NCI-H1092 (cell line): ENCODE data around the gene CNST.

Experiments
- DNase-seq: peaks from one replicate; lab custom pipeline; 2025; lab: John Stamatoyannopoulos, UW

Gene CNST

GRCh38 chr1:246566128-246566812, at the start of gene CNST, which contains the start of gene TFB2M:
Gene CNST, plus strand, starts transcription at chr1:246566456. Its CDS starts 25,107 bp downstream, at chr1:246591563.
Gene TFB2M, minus strand, starts transcription at chr1:246566261. Its CDS starts 123 bp downstream, at chr1:246566138.
- peak; percentile 99 for DNase-seq

GRCh38 chr1:246517391-246517790, 48.9 kb upstream of the CNST start:
- DNase-seq: no peak

GRCh38 chr1:246518456-246519205, 47.6 kb upstream of the CNST start:
- DNase-seq: no peak

- DNase-seq: no peak
These were observed 46.7 kb upstream of the CNST start for GRCh38 chr1:246519514-246519913.

- DNase-seq: no peak
These were observed 39.9 kb upstream of the CNST start for GRCh38 chr1:246526380-246526779.

GRCh38 chr1:246526915-246527314, 39.3 kb upstream of the CNST start:
- DNase-seq: no peak

- no peak for DNase-seq
These were observed 38.7 kb upstream of the CNST start for GRCh38 chr1:246527402-246528088.

GRCh38 chr1:246528933-246529731, 37.1 kb upstream of the CNST start:
- no peak for DNase-seq

- DNase-seq: no peak
These were observed 35.8 kb upstream of the CNST start for GRCh38 chr1:246530482-246530881.

GRCh38 chr1:246532519-246532918, 33.7 kb upstream of the CNST start:
- DNase-seq: no peak

GRCh38 chr1:246533371-246533905, 32.8 kb upstream of the CNST start:
- DNase-seq: no peak

GRCh38 chr1:246534114-246534513, 32.1 kb upstream of the CNST start:
- no peak for DNase-seq

- no peak for DNase-seq
These were observed 28.8 kb upstream of the CNST start for GRCh38 chr1:246537441-246537840.

- no peak for DNase-seq
These were observed 28.4 kb upstream of the CNST start for GRCh38 chr1:246537887-246538286.

- no peak for DNase-seq
These were observed 25.3 kb upstream of the CNST start for GRCh38 chr1:246540738-246541491.

- DNase-seq: no peak
These were observed 22.3 kb upstream of the CNST start for GRCh38 chr1:246544001-246544400.

GRCh38 chr1:246549665-246550064, 16.6 kb upstream of the CNST start:
- no peak for DNase-seq

GRCh38 chr1:246550402-246550801, 15.9 kb upstream of the CNST start:
- DNase-seq: no peak

- no peak for DNase-seq
These were observed 14.1 kb upstream of the CNST start for GRCh38 chr1:246552110-246552509.

GRCh38 chr1:246554201-246554600, 12.1 kb upstream of the CNST start:
- no peak for DNase-seq

- DNase-seq: no peak
These were observed 8.2 kb upstream of the CNST start for GRCh38 chr1:246558041-246558440.
